ENCODE data around the gene SMYD2.

The SMYD2 gene, protein sequence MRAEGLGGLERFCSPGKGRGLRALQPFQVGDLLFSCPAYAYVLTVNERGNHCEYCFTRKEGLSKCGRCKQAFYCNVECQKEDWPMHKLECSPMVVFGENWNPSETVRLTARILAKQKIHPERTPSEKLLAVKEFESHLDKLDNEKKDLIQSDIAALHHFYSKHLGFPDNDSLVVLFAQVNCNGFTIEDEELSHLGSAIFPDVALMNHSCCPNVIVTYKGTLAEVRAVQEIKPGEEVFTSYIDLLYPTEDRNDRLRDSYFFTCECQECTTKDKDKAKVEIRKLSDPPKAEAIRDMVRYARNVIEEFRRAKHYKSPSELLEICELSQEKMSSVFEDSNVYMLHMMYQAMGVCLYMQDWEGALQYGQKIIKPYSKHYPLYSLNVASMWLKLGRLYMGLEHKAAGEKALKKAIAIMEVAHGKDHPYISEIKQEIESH

DNA sequence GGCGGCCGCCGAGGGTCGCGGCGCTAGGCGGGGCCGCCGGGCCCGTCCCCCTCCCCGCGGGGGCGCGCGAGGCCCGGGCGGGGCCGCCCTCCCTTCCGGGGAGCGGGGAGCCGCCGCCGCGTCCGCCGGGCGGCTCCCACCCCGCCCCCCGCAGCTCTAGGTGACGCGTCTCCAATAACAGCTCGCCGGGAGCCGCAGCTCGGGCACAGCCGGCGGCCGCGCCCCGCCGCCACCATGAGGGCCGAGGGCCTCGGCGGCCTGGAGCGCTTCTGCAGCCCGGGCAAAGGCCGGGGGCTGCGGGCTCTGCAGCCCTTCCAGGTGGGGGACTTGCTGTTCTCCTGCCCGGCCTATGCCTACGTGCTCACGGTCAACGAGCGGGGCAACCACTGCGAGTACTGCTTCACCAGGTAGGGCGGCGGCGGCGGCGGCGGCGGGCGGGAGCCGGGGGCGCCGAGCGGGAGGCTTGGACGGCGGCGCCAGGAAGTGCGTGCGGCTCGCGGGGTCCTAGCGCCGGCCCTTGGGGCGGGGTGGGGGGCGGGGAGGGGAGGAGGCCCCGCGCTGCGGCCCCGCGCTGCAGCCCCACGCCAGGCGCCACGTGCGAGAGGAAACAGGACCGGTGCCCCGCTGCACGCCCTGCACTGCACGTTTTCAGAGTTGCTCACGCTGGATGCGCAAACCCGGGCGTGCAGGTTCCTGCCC lies at the start of gene SMYD2:
Gene SMYD2 (plus strand): TSS at position 139 of the 699 bp plus-strand sequence. CDS start 96 bp downstream, at position 235.
- DNase-seq: peak; percentile 56 to 61

DNA sequence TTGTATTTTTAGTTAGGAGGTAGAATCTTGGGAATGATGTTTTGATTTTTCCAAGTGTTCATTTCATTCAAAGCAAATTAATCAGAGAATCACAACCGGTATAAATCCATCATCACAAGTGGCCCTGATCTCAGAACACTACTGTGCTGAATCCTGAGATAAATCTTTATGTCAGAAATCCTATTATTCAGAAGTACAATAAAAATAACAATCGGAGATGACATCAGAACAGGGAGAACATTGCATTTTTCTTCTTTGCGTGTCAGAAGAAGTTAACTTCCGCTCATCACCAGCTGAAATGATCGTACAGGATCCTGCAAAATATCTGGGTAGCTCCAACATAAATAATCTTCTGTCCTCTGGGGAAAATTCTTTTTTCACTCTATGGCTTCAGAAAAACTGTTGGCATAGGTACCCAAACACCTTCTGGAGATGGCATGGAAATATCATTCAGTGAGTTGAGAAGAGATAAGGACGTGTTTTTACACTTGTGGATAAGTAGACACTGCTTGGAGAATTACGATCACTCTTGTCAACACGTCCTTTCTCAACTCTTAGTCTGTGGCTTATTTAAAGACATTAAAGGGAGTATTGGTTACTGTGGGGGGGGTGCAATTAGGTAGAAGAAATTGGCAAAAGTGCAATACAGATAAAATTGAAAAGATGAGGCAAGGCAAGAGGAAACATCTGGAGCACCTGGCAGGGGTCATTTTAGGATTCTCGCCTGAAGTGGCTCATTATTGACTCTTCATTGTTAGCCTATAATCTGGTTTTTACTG lies 46.9 kb upstream of the SMYD2 start:
- DNase-seq: no peak

DNA sequence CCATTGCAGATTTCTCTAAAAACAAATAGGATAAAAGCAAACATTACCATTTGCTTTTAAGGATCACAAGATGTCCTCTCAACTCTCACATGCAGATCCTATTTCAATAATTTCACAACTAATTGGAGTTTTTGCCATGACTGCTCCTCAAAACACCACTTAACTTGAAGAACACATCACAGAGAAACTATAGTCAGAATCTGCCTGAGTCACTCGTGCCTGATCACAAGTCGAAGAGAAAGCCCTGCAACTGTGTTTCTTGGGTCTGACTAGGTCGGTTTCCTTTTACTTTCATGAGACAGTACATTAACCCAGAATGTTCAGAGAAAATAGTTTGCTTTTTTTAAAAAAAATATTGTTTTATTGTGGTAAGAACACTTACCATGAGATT lies 46.3 kb upstream of the SMYD2 start:
- DNase-seq: no peak

DNA sequence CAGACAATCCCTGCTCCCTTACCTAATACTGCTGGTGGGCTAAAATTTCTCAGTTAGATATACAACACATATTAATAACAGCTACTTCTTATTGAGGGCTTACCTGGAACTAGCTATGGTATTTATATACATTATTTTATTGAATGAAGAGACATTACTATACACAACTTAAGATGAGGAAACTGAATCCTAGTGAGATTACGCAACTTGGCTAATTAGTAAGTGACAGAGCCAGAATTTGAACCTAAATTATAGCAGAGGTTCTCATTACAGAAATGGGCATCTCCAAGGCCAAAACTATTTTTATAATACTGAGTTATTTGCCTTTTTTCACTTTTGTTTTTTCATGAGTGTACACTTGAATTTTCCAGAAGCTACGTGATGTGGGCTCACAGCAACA lies 44.5 kb upstream of the SMYD2 start:
- no peak for DNase-seq

DNA sequence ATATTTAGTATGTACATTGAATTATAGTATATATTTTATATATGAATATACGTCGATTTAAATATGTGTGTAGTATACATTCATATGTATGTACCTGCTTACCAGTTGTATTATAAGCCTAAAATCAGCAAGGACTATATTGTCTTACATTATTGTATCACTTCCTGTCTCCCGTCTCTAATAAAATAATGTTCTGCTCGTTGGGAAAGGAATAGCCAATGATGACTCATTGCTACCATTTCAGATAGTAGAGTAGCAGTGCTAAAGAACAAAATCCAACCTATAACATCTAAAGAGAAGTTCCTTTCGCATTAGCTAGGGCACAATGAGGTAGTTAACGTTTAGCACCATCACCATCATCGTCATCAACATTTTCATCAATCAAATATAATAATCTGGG lies 39.9 kb upstream of the SMYD2 start:
- DNase-seq: no peak

DNA sequence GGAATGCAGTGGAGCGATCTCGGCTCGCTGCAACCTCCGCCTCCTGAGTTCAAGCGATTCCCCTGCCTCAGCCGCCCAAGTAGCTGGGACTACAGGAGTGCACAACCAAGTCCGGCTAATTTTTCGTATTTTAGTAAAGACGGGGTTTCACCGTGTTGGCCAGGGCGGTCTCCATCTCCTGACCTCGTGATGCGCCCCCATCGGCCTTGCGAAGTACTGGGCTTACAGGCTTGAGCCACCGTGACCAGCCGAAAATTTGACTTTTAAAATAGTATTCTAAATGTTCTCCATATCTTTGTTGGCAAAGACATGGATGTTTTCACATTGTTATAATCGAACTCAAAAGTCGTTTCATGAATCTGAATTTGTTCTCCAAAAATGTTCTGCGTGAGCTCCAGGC lies 36.7 kb upstream of the SMYD2 start:
- DNase-seq: no peak

DNA sequence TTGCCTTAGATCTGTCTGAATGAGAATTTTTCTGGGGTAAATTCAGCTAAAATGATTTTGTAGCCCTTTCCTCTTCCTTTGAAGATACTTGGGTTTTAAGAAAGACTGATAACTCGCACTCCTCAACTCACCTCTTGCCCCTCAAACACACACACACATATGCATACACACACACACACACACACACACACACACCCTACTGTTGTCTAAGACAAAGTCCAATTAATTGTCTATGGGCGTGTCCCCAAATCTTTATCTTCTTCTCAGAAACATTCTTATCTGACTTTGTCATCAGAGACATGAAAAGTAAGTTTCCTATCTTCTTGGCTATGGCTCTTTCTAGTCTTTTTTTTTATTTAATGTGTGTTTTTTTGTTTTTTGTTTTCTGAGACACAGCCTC lies 36.1 kb upstream of the SMYD2 start:
- DNase-seq: no peak

DNA sequence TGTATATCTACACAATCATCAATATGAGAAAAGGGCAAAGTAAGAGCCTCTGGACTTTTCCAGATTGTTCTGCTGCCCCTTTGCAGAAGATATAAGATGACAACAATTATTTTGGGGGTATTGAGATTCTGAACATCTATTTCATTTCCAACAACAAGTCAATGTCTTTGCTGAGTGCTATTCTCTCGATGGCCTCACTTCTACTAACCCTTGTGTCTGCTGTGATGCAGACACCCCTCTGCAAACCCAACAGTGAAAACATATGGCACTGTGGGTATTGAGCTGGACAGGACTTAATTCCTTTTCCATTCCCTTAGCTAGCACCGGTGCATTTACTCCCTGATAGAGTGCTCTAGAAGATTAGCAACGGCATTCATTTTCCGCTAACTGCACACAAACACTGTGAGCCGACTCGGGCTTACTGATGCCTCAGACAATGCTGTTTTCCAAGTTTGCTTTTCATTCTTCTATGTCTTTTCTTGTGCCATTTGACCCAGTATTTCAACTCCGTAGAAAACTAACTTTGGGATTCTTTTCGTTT lies 33.4 kb upstream of the SMYD2 start:
- DNase-seq: no peak

DNA sequence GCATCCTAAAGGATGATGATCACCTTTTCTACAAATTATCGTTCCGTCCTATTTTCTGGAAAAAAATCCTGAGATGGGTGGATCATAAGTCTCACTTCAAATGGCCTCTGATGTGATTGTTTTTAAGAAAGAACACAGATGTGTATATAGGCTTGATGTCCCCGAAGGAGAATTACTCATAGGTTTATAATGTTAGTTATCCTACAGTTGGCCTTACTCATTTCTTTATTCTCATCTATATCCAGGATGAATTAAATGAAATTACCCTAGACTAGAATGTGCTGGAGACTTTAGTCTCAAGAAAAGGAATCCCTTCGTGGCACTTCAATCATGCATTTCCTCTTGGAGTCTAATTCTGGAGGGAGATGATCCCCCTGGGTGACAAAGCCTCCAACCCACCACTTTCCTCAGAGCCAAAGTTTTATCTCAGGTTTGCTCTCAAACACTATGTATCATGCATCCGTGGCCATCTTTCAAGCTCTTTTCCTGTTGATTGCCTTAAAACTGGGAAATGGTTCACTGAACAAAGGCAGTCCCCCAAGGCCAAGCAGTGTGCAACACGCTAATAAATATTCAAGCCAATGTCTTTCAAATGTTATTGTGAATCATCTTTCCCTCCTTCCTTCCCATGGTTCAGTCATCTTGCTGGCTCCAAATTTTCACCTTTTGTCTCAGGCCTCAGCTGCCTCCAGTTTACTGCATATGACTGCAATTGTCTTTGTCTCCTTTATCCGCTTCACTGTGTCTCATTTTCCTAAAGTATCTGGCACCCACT lies 32.5 kb upstream of the SMYD2 start:
- no peak for DNase-seq

DNA sequence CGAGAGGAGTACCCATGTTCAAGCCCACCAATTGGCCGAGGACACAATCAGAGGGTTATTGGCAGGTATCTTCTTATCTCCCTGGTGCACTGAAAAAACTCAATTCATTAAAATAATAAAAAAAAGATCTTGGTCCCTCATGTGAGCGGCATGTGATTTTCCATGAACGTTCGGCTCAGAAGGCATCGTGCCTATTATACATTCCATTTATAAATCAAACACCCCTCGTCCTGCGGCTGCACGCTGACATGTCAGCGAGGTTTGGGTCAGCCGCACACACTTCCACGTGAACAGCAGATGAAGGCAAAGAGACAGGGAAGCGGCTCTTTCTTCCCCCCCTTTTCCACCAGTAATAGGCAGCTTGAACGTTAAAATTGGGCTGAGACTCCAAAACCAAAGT lies 31.3 kb upstream of the SMYD2 start:
- no peak for DNase-seq

DNA sequence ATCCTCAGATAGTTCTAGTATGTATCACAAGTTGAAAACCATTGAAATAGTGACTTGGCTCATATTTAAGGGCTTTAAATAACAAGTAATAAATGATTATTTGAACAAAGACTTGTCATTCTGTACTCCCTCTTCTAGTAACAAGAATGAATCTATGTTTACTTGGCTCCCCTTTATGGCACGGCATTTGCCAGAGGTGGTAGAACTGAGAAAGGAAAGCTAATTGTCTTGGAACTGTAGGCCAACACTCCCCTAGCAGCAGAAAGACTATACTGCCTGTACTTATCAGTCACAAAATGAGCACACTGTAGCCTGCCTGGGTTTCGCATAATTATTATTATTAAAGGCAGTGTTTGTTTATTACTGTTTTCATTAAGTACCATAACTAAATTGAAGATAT lies 29.6 kb upstream of the SMYD2 start:
- DNase-seq: no peak

DNA sequence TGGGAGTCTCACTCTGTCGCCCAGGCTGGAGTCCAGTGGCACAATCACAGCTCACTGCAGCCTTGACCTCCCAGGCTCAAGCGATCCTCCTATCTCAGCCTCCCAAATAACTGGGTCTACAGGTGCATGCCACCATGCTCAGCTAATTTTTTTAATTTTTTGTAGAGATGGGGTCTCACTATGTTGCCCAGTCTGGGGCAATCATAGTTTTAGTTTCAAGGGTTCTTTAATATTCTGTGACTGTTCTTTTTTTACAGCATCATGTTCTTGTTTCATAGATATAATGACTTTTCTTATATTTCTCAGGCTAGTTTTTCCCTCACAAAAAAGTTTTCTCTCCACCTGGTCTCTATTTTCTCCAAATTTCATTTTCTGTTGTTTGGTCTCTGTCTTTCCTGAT lies 25.4 kb upstream of the SMYD2 start:
- no peak for DNase-seq

DNA sequence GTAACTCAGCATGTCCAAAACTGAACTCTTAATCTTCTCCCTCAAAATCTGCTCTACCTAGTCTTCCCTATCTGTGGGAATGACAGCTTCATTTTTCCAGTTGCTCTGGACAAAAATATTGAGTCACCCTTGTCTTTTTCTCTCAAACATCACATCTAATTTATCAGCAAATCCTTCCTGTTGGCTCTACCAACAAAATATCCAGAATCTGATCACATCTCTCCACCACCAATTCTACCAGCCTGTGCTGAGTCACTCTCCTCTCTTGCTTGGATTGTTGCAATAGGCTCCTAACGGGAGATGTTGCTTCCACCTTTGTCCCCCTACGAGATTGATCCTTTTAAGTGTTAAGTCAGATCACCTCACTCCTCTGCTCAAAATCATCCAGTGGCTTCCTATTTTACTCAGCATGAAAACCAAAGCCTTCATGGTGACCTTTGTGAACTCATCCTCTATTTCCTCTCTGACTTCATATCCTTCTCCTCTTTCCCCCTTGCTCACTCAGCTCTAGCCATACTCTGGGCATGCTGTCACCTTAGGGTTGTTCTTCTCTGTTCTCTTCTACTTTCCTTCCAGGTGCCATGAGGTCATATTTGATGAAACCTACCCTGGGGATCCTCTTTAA lies 21.5 kb upstream of the SMYD2 start:
- no peak for DNase-seq

DNA sequence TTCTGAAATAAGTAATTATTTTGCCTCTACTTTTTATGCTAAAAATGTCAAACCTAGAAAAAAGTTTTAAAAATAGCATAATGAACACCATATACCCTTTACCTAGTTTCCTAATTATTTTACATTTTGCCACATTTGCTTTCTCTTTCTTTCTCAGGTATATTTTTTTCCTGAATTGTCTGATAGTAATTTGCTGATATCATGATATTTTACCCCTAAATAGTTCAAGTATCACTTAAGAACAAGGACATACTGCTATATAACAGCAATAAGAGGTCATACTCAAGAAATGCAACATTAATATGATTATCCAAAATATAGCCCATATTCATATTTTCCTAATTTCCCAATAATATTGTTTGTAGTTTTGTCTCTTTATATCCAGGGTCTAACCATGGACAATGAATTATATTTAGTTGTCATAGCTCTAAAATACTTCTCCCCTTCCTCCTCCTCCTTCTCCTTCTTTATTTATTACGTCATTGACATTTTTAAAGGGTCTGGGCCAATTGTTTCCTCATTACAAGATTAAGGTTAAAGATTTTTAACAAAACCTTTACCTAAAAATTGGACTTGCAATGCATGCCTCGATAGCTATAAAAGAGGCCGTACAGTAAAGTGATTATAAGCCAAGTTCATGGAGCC lies 20.3 kb upstream of the SMYD2 start:
- no peak for DNase-seq

DNA sequence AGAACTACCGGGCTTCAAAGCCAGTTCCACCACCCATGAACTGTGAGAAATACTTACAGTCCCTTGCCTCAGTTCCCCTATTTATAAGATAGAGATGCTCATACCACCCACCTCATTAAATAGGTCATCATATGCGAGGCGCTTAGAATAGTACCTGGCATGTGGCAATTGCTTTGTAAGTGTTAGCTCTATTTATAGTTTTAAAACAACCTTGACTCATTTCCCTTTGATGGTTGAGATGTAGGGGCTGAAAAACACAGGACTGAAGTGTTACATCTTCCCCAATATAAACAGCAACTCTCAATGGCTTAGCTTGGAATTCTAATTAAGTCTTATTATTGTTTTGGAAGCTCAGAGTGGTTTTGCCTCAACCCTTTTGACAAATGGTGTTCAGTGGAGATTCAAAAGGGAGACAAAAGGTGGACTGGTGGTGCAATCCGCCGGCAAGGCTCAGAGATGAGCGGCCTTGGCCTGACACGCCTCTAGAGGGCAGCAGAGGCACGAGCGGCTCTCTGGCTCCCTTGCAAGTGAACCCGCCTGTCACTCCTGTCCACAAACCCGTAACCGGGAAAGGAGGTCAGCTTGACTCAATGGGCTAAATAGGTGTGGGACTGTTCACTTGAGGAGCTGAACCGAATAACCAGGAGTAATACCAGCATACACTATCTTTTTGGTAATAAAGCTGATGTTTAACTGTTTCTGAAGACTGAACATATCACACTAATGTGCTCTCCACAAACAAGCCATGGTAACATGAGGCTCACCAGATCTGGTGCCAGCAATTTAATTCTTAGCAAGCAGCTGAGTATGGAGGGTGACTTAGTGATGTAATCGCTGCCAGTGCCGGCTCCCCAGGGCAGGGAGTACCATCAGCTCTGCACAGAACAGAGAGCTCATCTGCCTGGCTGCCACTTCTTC lies 19.5 kb upstream of the SMYD2 start:
- DNase-seq: peak; percentile 75 to 80

DNA sequence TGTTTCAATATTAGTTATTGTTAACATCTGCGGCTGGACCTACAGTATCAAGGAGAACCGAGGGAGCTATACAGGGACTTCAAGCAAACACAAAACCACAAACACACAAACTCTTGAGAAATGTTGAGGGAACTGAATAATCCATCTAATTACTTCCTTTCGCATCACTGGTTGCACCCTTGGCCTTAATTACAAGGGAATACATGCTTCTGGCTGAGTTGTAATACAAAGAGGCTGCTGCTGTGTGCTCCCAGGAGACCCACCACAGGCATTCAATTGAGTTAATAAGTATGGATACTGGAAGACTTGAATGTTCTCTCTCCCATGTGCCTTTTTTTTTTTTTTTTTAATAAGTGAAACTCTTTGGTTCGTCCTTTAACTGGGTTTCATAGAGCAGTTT lies 16.8 kb upstream of the SMYD2 start:
- no peak for DNase-seq

DNA sequence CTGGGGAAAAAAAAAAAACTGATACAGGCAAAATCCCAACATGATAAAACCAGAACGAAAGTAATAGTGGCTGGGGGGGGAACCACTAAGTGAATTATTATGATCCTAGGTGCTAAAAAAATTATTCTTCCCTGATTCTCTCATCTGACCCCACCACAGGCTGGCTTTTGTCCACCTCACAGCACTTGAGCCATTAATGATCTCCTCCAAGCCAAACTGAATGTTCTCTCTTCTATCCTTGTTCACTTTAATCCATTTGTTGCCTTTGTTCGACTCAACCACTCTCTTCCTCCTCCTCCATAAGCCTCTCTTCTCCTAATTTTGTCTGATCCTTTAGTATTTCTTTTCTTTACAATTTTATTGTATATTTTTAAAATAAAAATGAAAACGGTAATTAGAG lies 16.0 kb upstream of the SMYD2 start:
- no peak for DNase-seq

DNA sequence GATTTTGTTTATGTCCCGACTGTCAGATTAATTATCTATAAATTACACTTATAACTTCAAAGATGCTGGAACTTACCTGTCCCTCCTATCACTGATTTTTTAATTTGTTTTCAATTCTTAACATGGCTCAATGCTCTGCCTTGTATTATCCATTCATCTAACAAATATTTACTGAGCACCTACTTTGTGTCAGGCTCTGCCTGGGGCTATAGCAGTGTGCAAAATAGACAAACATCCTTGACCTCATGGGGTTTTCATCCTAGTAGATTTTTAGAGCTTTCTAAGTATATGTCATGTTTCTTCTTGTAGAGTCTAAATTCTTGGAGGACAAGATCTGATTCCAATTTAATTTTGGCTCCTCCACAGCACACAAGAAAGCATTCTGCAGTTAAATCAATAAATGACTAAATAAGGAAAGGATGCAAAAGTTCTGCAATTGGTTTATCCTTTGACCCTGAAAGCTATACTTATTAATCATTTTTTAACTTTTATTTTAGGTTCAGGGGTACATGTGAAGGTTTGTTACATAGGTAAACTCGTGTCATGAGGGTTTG lies 10.8 kb upstream of the SMYD2 start:
- DNase-seq: no peak

DNA sequence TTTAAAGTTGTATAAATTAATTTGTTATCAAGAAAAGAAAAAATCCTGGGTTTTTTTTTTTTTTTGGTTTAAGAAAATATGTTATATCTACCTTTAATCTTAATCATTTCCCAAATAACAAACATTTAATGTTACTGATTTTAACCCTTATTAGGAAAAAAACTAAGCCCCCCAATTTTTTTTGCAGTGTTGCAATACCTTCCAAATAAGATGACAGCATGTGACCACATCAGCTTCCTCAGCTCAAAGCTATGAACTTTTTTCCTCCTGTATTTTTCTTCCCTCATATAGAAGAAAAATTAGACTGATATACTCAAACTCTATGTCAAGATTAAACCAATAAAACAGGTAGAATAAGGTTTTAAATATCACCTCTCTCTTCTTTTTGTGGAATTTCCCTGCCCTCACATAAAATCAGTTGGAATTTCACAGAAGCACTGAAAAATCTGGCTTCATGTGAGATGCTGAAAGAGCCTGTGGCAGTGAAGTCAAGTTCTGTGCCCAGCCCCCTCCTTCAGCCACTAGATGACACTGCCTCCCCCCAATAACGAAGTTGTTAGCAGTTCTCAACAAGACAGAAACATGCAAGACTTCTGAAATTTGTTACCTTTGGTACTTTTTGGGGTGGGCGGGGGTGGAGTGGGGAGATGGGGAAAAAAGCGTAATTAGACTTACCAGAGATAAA lies 9.6 kb upstream of the SMYD2 start:
- DNase-seq: no peak
